AG10803 (cell line): ENCODE data around the gene SLC26A2.

Source experiments
- DNase-seq: peaks from one replicate; pipeline ENCODE4 v3.0.0; 2010; ENCODE audit warnings: low read depth
- H3K4me3 ChIP-seq: 2 replicates; pipeline ENCODE4 v1.5.1; 2011; ENCODE audit warnings: mild to moderate bottlenecking, low read length, control low read depth
- TF ChIP-seq, protein P1 (sequence below): conservative IDR thresholded peaks from 2 replicates; pipeline ENCODE4 v1.5.1; 2011; ENCODE audit warnings: mild to moderate bottlenecking, low read length, control low read depth, inconsistent platforms

The SLC26A2 gene

DNA sequence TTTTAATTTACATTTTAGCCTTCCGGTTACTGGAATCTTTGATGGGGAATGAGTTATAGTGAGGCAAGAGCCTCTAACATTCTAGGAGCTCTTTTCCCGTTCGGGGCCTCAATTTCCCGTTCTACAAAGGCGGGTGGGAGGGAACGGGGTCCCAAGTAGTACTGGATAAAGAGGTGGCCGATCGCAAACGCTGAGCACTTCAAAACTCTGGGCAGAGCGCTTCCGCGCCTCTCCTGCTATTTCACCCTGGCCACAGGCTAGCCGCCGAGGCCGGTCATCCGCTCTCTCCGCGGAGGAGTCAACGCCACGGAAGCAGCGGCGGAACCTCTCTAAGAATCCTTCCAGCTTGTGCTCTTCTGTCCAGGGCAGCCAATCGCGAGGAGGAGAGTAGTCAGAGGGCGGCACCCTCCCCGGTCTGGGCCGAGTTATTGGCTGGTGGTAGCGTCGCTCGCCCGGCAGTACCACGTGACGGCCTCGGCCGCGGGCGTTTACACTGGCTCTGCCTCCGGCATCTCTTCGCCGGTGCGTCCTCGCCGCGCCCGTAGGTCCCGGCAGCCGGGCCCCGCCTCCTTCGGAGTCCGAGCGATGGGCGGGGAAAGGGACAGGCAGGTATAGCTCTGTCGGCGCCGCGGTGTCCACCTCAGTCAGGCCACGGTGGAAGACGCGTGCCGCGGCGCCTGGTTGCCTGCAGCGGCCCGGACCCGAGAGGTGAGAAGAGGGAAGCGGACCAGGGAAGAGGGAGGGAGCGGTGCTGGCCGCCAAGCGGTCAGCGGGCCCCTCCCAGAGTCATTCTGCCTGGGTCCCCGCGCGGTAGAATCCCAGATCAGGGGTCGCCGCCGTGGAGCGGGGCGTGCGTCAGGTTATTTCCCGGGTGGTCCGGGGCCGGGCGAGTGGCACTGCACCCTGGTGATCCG, at the start of gene SLC26A2:
TSS of gene SLC26A2 (plus strand) at position 487 of the 914 bp plus-strand sequence. CDS start 16,895 bp downstream, outside the sequence.
- TF ChIP-seq, protein P1, sequence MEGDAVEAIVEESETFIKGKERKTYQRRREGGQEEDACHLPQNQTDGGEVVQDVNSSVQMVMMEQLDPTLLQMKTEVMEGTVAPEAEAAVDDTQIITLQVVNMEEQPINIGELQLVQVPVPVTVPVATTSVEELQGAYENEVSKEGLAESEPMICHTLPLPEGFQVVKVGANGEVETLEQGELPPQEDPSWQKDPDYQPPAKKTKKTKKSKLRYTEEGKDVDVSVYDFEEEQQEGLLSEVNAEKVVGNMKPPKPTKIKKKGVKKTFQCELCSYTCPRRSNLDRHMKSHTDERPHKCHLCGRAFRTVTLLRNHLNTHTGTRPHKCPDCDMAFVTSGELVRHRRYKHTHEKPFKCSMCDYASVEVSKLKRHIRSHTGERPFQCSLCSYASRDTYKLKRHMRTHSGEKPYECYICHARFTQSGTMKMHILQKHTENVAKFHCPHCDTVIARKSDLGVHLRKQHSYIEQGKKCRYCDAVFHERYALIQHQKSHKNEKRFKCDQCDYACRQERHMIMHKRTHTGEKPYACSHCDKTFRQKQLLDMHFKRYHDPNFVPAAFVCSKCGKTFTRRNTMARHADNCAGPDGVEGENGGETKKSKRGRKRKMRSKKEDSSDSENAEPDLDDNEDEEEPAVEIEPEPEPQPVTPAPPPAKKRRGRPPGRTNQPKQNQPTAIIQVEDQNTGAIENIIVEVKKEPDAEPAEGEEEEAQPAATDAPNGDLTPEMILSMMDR, result no peak

DNA sequence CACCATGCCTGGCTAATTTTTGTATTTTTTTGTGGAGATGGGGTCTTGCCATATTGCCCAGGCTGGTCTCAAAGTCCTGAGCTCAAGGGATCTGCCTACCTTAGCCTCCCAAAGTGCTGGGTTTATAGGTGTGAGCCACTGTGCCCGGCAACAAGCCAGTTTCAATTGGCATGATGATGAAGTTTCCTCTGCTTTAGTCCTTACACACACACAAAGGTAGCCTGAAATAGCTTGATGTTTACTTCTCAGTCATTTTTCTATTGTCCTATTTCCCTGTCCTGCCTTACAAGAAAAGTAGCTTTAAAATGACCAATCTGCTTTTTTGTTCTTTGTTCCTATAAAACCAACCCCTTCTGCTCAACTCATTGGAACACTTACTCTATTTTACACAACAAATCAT, 49.5 kb upstream of the SLC26A2 start:
- no peak for DNase-seq
- H3K4me3 ChIP-seq, result no peak overlapping the region
- TF ChIP-seq, protein P1, result no peak

More for the DNA sequence above, at the start of gene SLC26A2:
- H3K4me3 ChIP-seq, result peak within 1 kb of the TSS; percentile 74
- peak; percentile 97 for DNase-seq

DNA sequence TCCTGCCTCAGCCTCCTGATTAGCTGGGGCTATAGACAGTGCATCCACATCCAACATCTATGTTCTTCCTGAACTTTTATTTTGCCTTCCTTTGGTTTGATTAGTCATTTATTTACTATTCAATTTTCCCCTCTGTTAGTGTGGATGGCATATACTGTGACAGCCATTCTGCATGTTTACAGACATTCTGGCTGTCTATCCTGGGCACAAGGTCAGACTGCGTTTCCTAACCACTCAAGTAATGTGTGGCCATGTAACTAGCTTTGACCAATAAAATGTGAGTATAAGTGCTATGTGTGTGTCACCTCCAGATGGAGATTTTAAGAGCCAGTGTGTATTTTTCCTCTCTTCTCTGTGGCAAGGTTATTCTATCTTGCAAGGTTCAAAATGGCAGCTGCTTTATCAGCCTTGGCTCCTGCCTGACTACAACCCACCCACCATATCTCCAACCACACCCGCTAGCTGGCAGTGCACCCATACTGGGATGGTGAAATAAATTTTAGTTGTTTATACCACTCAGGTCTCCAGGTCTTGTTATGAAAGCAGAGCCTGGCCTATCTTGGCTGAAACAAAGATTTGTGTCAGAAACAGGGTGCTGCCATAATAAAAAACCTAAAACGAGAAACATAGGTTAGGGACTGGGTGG, 48.2 kb upstream of the SLC26A2 start:
- H3K4me3 ChIP-seq, result no peak overlapping the region
- TF ChIP-seq, protein P1, result no peak
- DNase-seq, result no peak

DNA sequence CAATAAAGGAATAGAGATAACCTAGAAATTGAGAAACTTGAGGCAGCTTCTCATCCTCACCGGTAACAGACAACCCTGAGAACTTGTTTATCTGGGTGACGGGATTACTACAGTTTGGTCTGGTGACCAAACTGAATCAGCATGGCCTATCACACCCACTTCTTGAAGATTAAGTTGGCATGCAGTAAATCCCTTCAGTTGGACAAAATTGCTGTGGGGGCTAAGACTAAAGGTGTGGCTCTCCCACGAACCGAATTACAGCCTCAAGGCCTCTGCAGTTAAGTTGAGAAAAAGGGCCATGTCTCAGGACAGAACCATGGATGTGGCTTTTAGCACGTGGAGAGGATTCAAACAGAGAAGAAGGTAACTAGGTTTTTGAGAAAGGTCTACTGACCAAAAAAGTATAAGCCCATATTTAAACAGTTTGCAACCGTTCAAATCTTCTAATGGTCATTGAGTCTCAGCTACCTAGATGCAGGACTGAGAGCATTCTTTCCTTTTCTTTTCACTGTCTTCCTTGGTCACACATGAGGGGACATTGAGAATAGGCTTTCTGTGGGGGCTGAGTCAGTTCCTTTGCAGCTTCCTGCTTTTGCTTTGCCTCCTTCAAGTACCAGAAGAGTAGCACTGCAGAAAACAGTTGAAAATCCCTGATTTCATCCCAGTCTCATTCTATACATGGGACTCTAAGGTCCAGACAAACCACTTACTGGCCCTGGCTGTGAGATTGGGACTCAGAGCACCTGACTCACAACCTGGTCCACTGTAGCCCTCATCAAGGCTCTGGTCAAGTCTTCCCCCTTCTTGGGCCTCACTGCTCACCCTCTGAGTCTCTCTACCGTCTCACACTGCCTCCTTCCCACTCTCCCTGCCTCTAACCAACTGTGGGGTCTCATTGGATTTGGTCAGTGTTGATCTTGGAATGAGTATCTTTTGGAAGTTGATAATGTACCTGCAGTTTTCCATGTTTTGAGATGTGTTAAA, 46.8 kb upstream of the SLC26A2 start:
- TF ChIP-seq, protein P1, result no peak
- no peak for DNase-seq
- H3K4me3 ChIP-seq, result no peak overlapping the region

DNA sequence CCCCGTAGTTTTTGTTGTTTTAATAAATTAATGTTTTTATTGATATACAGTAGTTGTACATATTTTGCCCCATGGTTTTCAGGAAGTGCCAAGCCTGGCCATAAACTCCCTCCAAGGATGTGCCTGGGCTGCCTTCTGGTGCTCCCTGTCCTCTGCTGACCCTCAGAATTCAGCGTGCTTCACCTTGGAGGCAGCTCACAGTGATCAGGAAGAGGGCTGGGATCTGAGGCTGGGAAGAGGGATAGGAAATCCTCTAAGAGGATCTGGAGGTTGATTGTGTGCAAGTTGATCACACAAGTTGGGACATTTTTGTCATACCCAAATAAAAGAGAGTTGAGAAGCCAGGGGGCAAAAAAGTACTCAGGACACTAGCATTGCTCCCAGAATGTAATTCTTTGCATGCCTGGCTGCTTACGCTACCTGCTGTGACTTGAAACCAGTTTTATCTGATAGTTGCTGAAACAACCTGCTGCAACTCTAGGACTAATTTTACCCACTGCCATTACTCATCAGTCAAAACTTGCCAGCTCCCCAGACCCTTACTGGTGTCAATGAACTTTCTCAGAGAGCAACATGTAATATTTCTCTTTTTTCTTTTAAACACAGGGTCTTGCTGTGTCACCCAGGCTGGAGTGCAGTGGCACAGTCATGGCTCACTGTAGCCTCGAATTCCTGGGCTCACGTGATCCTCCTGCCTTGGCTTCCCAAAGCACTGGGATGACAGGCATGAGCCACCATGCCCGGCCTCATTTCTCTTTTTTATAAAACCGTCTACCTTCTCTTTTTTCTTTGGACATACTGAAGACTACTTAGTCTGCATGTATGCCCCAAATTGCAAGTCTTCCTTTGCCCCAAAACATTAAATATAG, 44.9 kb upstream of the SLC26A2 start:
- TF ChIP-seq, protein P1, result no peak
- H3K4me3 ChIP-seq, result no peak overlapping the region
- no peak for DNase-seq
